Right atrium auricular region (tissue), 2 donors: Measurements from ENCODE around the gene MRPS26. TPM values are rescaled to one million over a fixed set of nuclear protein-coding genes. Genes with fewer than 3 reads are reported as not detected.

Experiments used
- DNase-seq: peaks from one replicate; pipeline ENCODE4 v3.0.0-alpha.2; 2019; ENCODE audit warnings: low spot score
- H3K27ac ChIP-seq, 2 donors: fragments of 200-600 bp; sonication (generic); 1 replicate in 1 of 2; 2 replicates in 1 of 2; pipeline ENCODE4 v1.5.1; 2016 to 2019
- H3K27me3 ChIP-seq, 2 donors: fragments of 200-600 bp; sonication (generic); one replicate each; pipeline versions ENCODE4 v1.5.1 to v1.6.0; 2017 to 2019
- H3K36me3 ChIP-seq: fragments of 200-600 bp; sonication (generic); one replicate; pipeline ENCODE4 v1.5.1; 2016
- H3K4me1 ChIP-seq, 2 donors: fragments of 200-600 bp; sonication (generic); one replicate each; pipeline versions ENCODE4 v1.5.1 to v1.6.0; 2017 to 2019
- H3K4me3 ChIP-seq, 2 donors: fragments of 200-600 bp; sonication (generic); 1 replicate in 1 of 2; 2 replicates in 1 of 2; pipeline ENCODE4 v1.5.1; 2017 to 2019; ENCODE audit warnings: mild to moderate bottlenecking in 1 of 2, moderate library complexity in 1 of 2
- H3K9me3 ChIP-seq, 2 donors: fragments of 200-600 bp; sonication (generic); one replicate each; pipeline ENCODE4 v1.5.1; 2019
- CTCF ChIP-seq, 2 donors: fragments of 200-600 bp; sonication (generic); IDR thresholded peaks; one replicate each; pipeline ENCODE4 v1.5.1; 2019; ENCODE audit warnings: antibody characterized with exemption in 2 of 2
- total RNA-seq, 2 donors: library from RNA; depleted of rRNA; stranded (reverse); fragments of >200 nt; gene quantifications; one replicate each; pipeline ENCODE4 v1.1.0, GENCODE V29; 2016

The MRPS26 gene
- total RNA-seq: 10 to 100 TPM; 44.7 to 45.4 TPM

- H3K36me3 ChIP-seq: peaks cover 26% of the 10 kb centered on the region
- peaks cover 0 to 34% of the 10 kb centered on the region in 2 donors for H3K4me1 ChIP-seq
- no peaks in the 10 kb centered on the region for H3K27me3 ChIP-seq
- peak; percentile 90 for DNase-seq
- peak within 1 kb of the TSS; percentile 77 to 95 for H3K4me3 ChIP-seq
- peak within 1 kb of the TSS; percentile 93 to 94 for H3K27ac ChIP-seq
- no peaks in the 10 kb centered on the region for H3K9me3 ChIP-seq
- peak in 1 of 2 donors; percentile 17 for TF ChIP-seq CTCF (IDR thresholded peaks at IDR 0.05)
Measured at GRCh38 chr20:3045816-3046676, at the start of gene MRPS26. Gene MRPS26 (plus strand): TSS chr20:3046052. CDS start chr20:3046069, 17 bp downstream.

GRCh38 chr20:2998728-2999127, 47.1 kb upstream of the MRPS26 start:
- H3K4me3 ChIP-seq: no peak overlapping the region
- DNase-seq: no peak
- no peaks in the 10 kb centered on the region for H3K9me3 ChIP-seq
- no peak overlapping the region for H3K27ac ChIP-seq
- no peaks in the 10 kb centered on the region for H3K27me3 ChIP-seq
- no peaks in the 10 kb centered on the region for H3K36me3 ChIP-seq
- no peaks in the 10 kb centered on the region for H3K4me1 ChIP-seq
- TF ChIP-seq CTCF (IDR thresholded peaks at IDR 0.05): no peak

- Histone ChIP-seq H3K4me3 (no peak overlapping the region), H3K4me1 (no peaks in the 10 kb centered on the region), H3K27me3 (no peaks in the 10 kb centered on the region), H3K27ac (no peak overlapping the region), H3K9me3 (no peaks in the 10 kb centered on the region), H3K36me3 (peaks cover 16% of the 10 kb centered on the region)
- TF ChIP-seq CTCF (IDR thresholded peaks at IDR 0.05): peak; percentile 42 to 56
- DNase-seq: no peak
Measured at GRCh38 chr20:3000852-3001523, 44.9 kb upstream of the MRPS26 start.

GRCh38 chr20:3003416-3003815, 42.4 kb upstream of the MRPS26 start:
- no peak for DNase-seq
- no peak overlapping the region for H3K4me3 ChIP-seq
- H3K36me3 ChIP-seq: peaks cover 41% of the 10 kb centered on the region
- no peaks in the 10 kb centered on the region for H3K27me3 ChIP-seq
- no peaks in the 10 kb centered on the region for H3K9me3 ChIP-seq
- no peaks in the 10 kb centered on the region for H3K4me1 ChIP-seq
- TF ChIP-seq CTCF (IDR thresholded peaks at IDR 0.05): no peak
- H3K27ac ChIP-seq: no peak overlapping the region

- no peak for DNase-seq
- no peaks in the 10 kb centered on the region for H3K27me3 ChIP-seq
- H3K27ac ChIP-seq: no peak overlapping the region
- peaks cover 60% of the 10 kb centered on the region for H3K36me3 ChIP-seq
- H3K4me1 ChIP-seq: no peaks in the 10 kb centered on the region
- TF ChIP-seq CTCF (IDR thresholded peaks at IDR 0.05): no peak
- H3K4me3 ChIP-seq: no peak overlapping the region
- H3K9me3 ChIP-seq: no peaks in the 10 kb centered on the region
Measured at GRCh38 chr20:3010985-3011723, 34.7 kb upstream of the MRPS26 start.
